Measurements from ENCODE around the gene OR4C3. TPM values are rescaled to one million over a fixed set of nuclear protein-coding genes. Genes with fewer than 3 reads are reported as not detected.
"Not testable (repeated sequence)": the region's sequence is repeated elsewhere in the genome, so short reads cannot be mapped to it uniquely, and the experiment has no call there.

OR4C3 gene
- total RNA-seq, 2 experiments from 2014 or later, result not detected

GRCh38 chr11:48354677-48355076 lies 30.0 kb downstream of the OR4C3 start:
- CTCF ChIA-PET, result no interaction called here
- no peaks in the 10 kb centered on the region for H3K4me1 Mint-ChIP-seq (ENCODE audit: low read depth)
- Histone ChIP-seq H3K9me3 (ENCODE audit: control insufficient read depth in 1 of 2, insufficient read depth in 1 of 2, low read length in 2 of 2) (peaks cover 0 to 9% of the 10 kb centered on the region in 2 experiments), H3K27me3 (ENCODE audit: control insufficient read depth in 1 of 2, insufficient read depth in 2 of 2, low read length in 2 of 2) (no peaks in the 10 kb centered on the region), H3K36me3 (ENCODE audit: insufficient read depth, low read length) (no peaks in the 10 kb centered on the region), H3K4me1 (ENCODE audit: insufficient read depth, low read length) (no peaks in the 10 kb centered on the region), H3K27ac (ENCODE audit: low read depth in 1 of 2, low read length in 2 of 2) (no peak overlapping the region), H3K4me3 (ENCODE audit: low read length) (no peak overlapping the region)
- intact Hi-C loops (cut with DNase I, micrococcal nuclease), result no loop called here
- no peak overlapping the region for H3K27ac Mint-ChIP-seq
- DNase-seq (no peak), ATAC-seq (ENCODE audit: poor library complexity) (no peak)
- H3K27me3 Mint-ChIP-seq, result peaks cover 5% of the 10 kb centered on the region
- POLR2A ChIA-PET, result no interaction called here
- H3K4me3 Mint-ChIP-seq, result no peak overlapping the region
- H3K9me3 Mint-ChIP-seq, result peaks cover 9% of the 10 kb centered on the region
- no peaks in the 10 kb centered on the region for H3K36me3 Mint-ChIP-seq (ENCODE audit: low read depth)
- no peak for TF ChIP-seq CTCF (IDR thresholded peaks at IDR 0.05)

GRCh38 chr11:48361289-48361688 lies 36.6 kb downstream of the OR4C3 start:
- H3K4me3 ChIP-seq (ENCODE audit: low read length); H3K4me3 Mint-ChIP-seq; ATAC-seq (ENCODE audit: poor library complexity); H3K27ac Mint-ChIP-seq; H3K4me1 ChIP-seq (ENCODE audit: insufficient read depth, low read length); H3K27ac ChIP-seq (ENCODE audit: low read depth in 1 of 2, low read length in 2 of 2); H3K27me3 Mint-ChIP-seq; H3K36me3 ChIP-seq (ENCODE audit: insufficient read depth, low read length); intact Hi-C loops (cut with DNase I, micrococcal nuclease); H3K4me1 Mint-ChIP-seq (ENCODE audit: low read depth); POLR2A ChIA-PET; CTCF ChIA-PET; H3K36me3 Mint-ChIP-seq (ENCODE audit: low read depth); DNase-seq; H3K9me3 Mint-ChIP-seq; H3K27me3 ChIP-seq (ENCODE audit: control insufficient read depth in 1 of 2, insufficient read depth in 2 of 2, low read length in 2 of 2); H3K9me3 ChIP-seq (ENCODE audit: control insufficient read depth in 1 of 2, insufficient read depth in 1 of 2, low read length in 2 of 2): not testable (repeated sequence)

- Mint-ChIP-seq H3K27ac (no peak within 1 kb of the TSS), H3K4me3 (no peak within 1 kb of the TSS), H3K9me3 (no peaks in the 10 kb centered on the region), H3K27me3 (peaks cover 8% of the 10 kb centered on the region), H3K4me1 (ENCODE audit: low read depth) (no peaks in the 10 kb centered on the region), H3K36me3 (ENCODE audit: low read depth) (no peaks in the 10 kb centered on the region)
- ChIA-PET POLR2A (no interaction called here), CTCF (no interaction called here)
- no peak within 1 kb of the TSS for H3K4me3 ChIP-seq (ENCODE audit: low read length)
- H3K4me1 ChIP-seq (ENCODE audit: insufficient read depth, low read length), result no peaks in the 10 kb centered on the region
- no peaks in the 10 kb centered on the region for H3K36me3 ChIP-seq (ENCODE audit: insufficient read depth, low read length)
- H3K9me3 ChIP-seq (ENCODE audit: control insufficient read depth in 1 of 2, insufficient read depth in 1 of 2, low read length in 2 of 2), result no peaks in the 10 kb centered on the region
- no peak for TF ChIP-seq CTCF (IDR thresholded peaks at IDR 0.05)
- H3K27me3 ChIP-seq (ENCODE audit: control insufficient read depth in 1 of 2, insufficient read depth in 2 of 2, low read length in 2 of 2), result no peaks in the 10 kb centered on the region
- intact Hi-C loops (cut with DNase I, micrococcal nuclease), result no loop called here
- DNase-seq (no peak), ATAC-seq (ENCODE audit: poor library complexity) (no peak)
- H3K27ac ChIP-seq (ENCODE audit: low read depth in 1 of 2, low read length in 2 of 2), result no peak within 1 kb of the TSS
Observed at GRCh38 chr11:48366365-48366764, 41.6 kb downstream of the OR4C3 start, which contains the start of gene OR4C5. Gene OR4C5 (minus strand): TSS chr11:48366465. CDS start chr11:48366465, 0 bp downstream.

Other genes starting within 250 kb of the OR4C3 start
- gene OR4B1, start 108.1 kb upstream of the OR4C3 start, total RNA-seq, result not detected
- gene OR4X2, start 79.8 kb upstream of the OR4C3 start, total RNA-seq, result not detected
- not detected for gene OR4X1, start 61.1 kb upstream of the OR4C3 start, total RNA-seq
- gene OR4S1, start 18.7 kb upstream of the OR4C3 start, total RNA-seq, result not detected
- gene OR4C5, start 41.5 kb downstream of the OR4C3 start, total RNA-seq, result not detected
- not detected for gene OR4A47, start 163.9 kb downstream of the OR4C3 start, total RNA-seq

Measured in CD4-positive, alpha-beta T cell (primary cell).